Keratinocyte (primary cell): ENCODE measurements around the gene DENND1C. TPM values are rescaled to one million over a fixed set of nuclear protein-coding genes. Genes with fewer than 3 reads are reported as not detected.

ENCODE experiments used
- DNase-seq: peaks from one replicate; pipeline ENCODE4 v3.0.0-alpha.2; 2011; ENCODE audit warnings: low read depth, missing footprints, low spot score
- FAIRE-seq: peaks from 2 replicates; lab custom pipeline; 2011; peaks lifted over from hg19 to GRCh38; lab: Jason Lieb, UNC
- H2AFZ ChIP-seq: 2 replicates; pipeline ENCODE4 v1.6.0; 2012; ENCODE audit warnings: low read length, control low read depth, inconsistent platforms; ENCODE audit not compliant: control insufficient read depth
- H3K27ac ChIP-seq: 2 replicates; pipeline ENCODE4 v1.5.1; 2011; ENCODE audit warnings: low read length; ENCODE audit not compliant: control insufficient read depth, insufficient read depth
- H3K27me3 ChIP-seq: 3 replicates; pipeline ENCODE4 v1.6.0; 2011; ENCODE audit warnings: low read length; ENCODE audit not compliant: control insufficient read depth, insufficient read depth; ENCODE audit errors: extremely low read depth
- H3K36me3 ChIP-seq, 2 experiments: 2 replicates in 1 of 2; 3 replicates in 1 of 2; pipeline ENCODE4 v1.5.1; 2011; ENCODE audit warnings: low read length in 2 of 2, mild to moderate bottlenecking in 1 of 2; ENCODE audit not compliant: control insufficient read depth in 2 of 2, insufficient read depth in 2 of 2; ENCODE audit errors: extremely low read depth in 1 of 2
- H3K4me1 ChIP-seq: 3 replicates; pipeline ENCODE4 v1.5.1; 2011; ENCODE audit warnings: low read length; ENCODE audit not compliant: control insufficient read depth, insufficient read depth; ENCODE audit errors: extremely low read depth
- H3K4me2 ChIP-seq: 3 replicates; pipeline ENCODE4 v1.6.0; 2011; ENCODE audit warnings: low read depth, low read length; ENCODE audit not compliant: control insufficient read depth, insufficient read depth; ENCODE audit errors: extremely low read depth
- H3K4me3 ChIP-seq, 3 experiments: fragments of 200-600 bp in 1 of 3; sonication (generic) in 1 of 3; 2 replicates in 2 of 3; 3 replicates in 1 of 3; pipeline ENCODE4 v1.5.1; 2011 to 2016; ENCODE audit warnings: low read length in 3 of 3, mild to moderate bottlenecking in 3 of 3, control low read depth in 2 of 3, inconsistent platforms in 1 of 3, low read depth in 1 of 3, mixed read lengths in 1 of 3, mixed run types in 1 of 3, moderate library complexity in 1 of 3; ENCODE audit not compliant: control insufficient read depth in 2 of 3, insufficient read depth in 2 of 3; ENCODE audit errors: extremely low read depth in 1 of 3
- H3K79me2 ChIP-seq: 2 replicates; pipeline ENCODE4 v1.6.0; 2012; ENCODE audit warnings: low read length; ENCODE audit not compliant: control insufficient read depth, insufficient read depth
- H3K9ac ChIP-seq: 3 replicates; pipeline ENCODE4 v1.6.0; 2011; ENCODE audit warnings: low read length; ENCODE audit not compliant: control insufficient read depth, insufficient read depth; ENCODE audit errors: extremely low read depth
- H3K9me1 ChIP-seq: 3 replicates; pipeline ENCODE4 v1.6.0; 2011; ENCODE audit warnings: low read length; ENCODE audit not compliant: control insufficient read depth, insufficient read depth; ENCODE audit errors: extremely low read depth
- H3K9me3 ChIP-seq: 2 replicates; pipeline ENCODE4 v1.5.1; 2012; ENCODE audit warnings: low read depth, low read length; ENCODE audit not compliant: control insufficient read depth
- H4K20me1 ChIP-seq: 3 replicates; pipeline ENCODE4 v1.6.0; 2011; ENCODE audit warnings: low read length; ENCODE audit not compliant: control insufficient read depth, insufficient read depth; ENCODE audit errors: extremely low read depth
- CTCF ChIP-seq, 3 experiments: IDR thresholded peaks in 1 of 3; conservative IDR thresholded peaks in 1 of 3; optimal IDR thresholded peaks in 1 of 3; 2 replicates in 2 of 3; 3 replicates in 1 of 3; pipeline versions ENCODE3 to v1.5.1; 2011; ENCODE audit warnings: low read length in 3 of 3, mild to moderate bottlenecking in 3 of 3, moderate library complexity in 2 of 3, control low read depth in 1 of 3, inconsistent platforms in 1 of 3; ENCODE audit not compliant: insufficient read depth in 2 of 3; ENCODE audit errors: extremely low read depth in 1 of 3
- EZH2 ChIP-seq: IDR thresholded peaks from one replicate; pipeline ENCODE4 v1.6.1; 2012; ENCODE audit warnings: inconsistent platforms, mild to moderate bottlenecking, low read length, moderate library complexity
- dilution Hi-C: fragments of 300-500 bp; cut with MboI; formaldehyde crosslinking; loops from one replicate; pipeline ENCODE4 v1.7.0; 2020; ENCODE audit warnings: low sequenced_read_pairs; ENCODE audit not compliant: extremely low pct_ligation_motif_present
- polyA plus RNA-seq, 5 experiments: library from polyadenylated mRNA; depleted of rRNA in 3 of 5; stranded (reverse) in 3 of 5; stranded (forward) in 1 of 5; unstranded in 1 of 5; fragments of >200 nt; gene quantifications; 1 replicate in 1 of 5; 2 replicates in 3 of 5; 3 replicates in 1 of 5; pipeline versions ENCODE4 v1.2.1 to v1.2.3, GENCODE V29; 2011 to 2012; ENCODE audit warnings: missing spikeins in 2 of 5, low read depth in 1 of 5, low replicate concordance in 1 of 5

Gene DENND1C
- polyA plus RNA-seq, 1 donor (not counting 4 experiments of a cell fraction or from before 2014, with no cell fraction given), result 0.09 TPM

- no peaks in the 10 kb centered on the region for H3K9me1 ChIP-seq
- H3K4me1 ChIP-seq, result peaks cover 5% of the 10 kb centered on the region
- no peaks in the 10 kb centered on the region for H4K20me1 ChIP-seq
- no peaks in the 10 kb centered on the region for H3K79me2 ChIP-seq
- DNase-seq, result no peak
- H3K27ac ChIP-seq, result no peak overlapping the region
- H2AFZ ChIP-seq, result no peak overlapping the region
- no peaks in the 10 kb centered on the region for H3K9me3 ChIP-seq
- no peak overlapping the region for H3K4me2 ChIP-seq
- no peak overlapping the region for H3K9ac ChIP-seq
- dilution Hi-C loops, result no loop called here
- no peak for FAIRE-seq
- peaks cover 12% of the 10 kb centered on the region for H3K27me3 ChIP-seq
- H3K36me3 ChIP-seq, result no peaks in the 10 kb centered on the region
- TF ChIP-seq EZH2, result no peak
- TF ChIP-seq CTCF (optimal IDR thresholded peaks at IDR 0.05 in 1 of 3, IDR thresholded peaks at IDR 0.05 in 1 of 3, conservative IDR thresholded peaks at IDR 0.05 in 1 of 3; ENCODE audit: extremely low read depth in 1 of 3, insufficient read depth in 2 of 3, low read length in 3 of 3), result no peak
- no peak overlapping the region for H3K4me3 ChIP-seq
These were observed 2.8 kb downstream of the DENND1C start for GRCh38 chr19:6478815-6479214.

GRCh38 chr19:6476896-6477431, 4.6 kb downstream of the DENND1C start:
- Histone ChIP-seq H4K20me1 (no peaks in the 10 kb centered on the region), H3K4me1 (peaks cover 5% of the 10 kb centered on the region), H3K9me1 (no peaks in the 10 kb centered on the region), H3K36me3 (no peaks in the 10 kb centered on the region), H3K9me3 (no peaks in the 10 kb centered on the region), H2AFZ (no peak overlapping the region), H3K27ac (no peak overlapping the region), H3K4me2 (peak overlapping the region; percentile 75), H3K27me3 (peaks cover 12% of the 10 kb centered on the region), H3K79me2 (no peaks in the 10 kb centered on the region), H3K4me3 (peak overlapping the region in 2 of 3 experiments; percentile 17 to 40), H3K9ac (no peak overlapping the region)
- DNase-seq (no peak), FAIRE-seq (no peak)
- TF ChIP-seq CTCF (optimal IDR thresholded peaks at IDR 0.05 in 1 of 3, IDR thresholded peaks at IDR 0.05 in 1 of 3, conservative IDR thresholded peaks at IDR 0.05 in 1 of 3; ENCODE audit: extremely low read depth in 1 of 3, insufficient read depth in 2 of 3, low read length in 3 of 3), result no peak
- no peak for TF ChIP-seq EZH2
- dilution Hi-C loops, result no loop called here
